DOHH2 (cell line): ENCODE measurements around the gene HS6ST1.

ENCODE experiments used
- H3F3A ChIP-seq: fragments of 200-600 bp; sonication (generic), shearing (Covaris generic); 2 replicates; pipeline ENCODE4 v1.6.0; 2016; ENCODE audit warnings: antibody characterized with exemption, mild to moderate bottlenecking; ENCODE audit not compliant: control insufficient read depth, insufficient read depth
- H3K27ac ChIP-seq: fragments of 200-600 bp; sonication (generic); 2 replicates; pipeline ENCODE4 v1.5.1; 2014; ENCODE audit warnings: low read depth, mild to moderate bottlenecking, low read length, moderate library complexity
- H3K27me3 ChIP-seq: fragments of 200-600 bp; sonication (generic); 2 replicates; pipeline ENCODE4 v1.6.1; 2014; ENCODE audit warnings: mild to moderate bottlenecking, low read length, mixed read lengths; ENCODE audit not compliant: control insufficient read depth
- H3K36me3 ChIP-seq: fragments of 200-600 bp; sonication (generic); 2 replicates; pipeline ENCODE4 v1.6.1; 2014; ENCODE audit warnings: mild to moderate bottlenecking, low read length, moderate library complexity, mixed read lengths; ENCODE audit not compliant: control insufficient read depth
- H3K4me1 ChIP-seq: fragments of 200-600 bp; sonication (generic); 2 replicates; pipeline ENCODE4 v1.6.1; 2014; ENCODE audit warnings: mild to moderate bottlenecking, low read length, mixed read lengths; ENCODE audit not compliant: control insufficient read depth
- H3K4me2 ChIP-seq: fragments of 200-600 bp; sonication (generic); 2 replicates; pipeline ENCODE4 v1.6.0; 2014; ENCODE audit warnings: mild to moderate bottlenecking, low read length, moderate library complexity
- H3K4me3 ChIP-seq: fragments of 200-600 bp; sonication (generic); 2 replicates; pipeline ENCODE4 v1.5.1; 2014; ENCODE audit warnings: mild to moderate bottlenecking, low read length, mixed read lengths
- H3K79me2 ChIP-seq: fragments of 200-600 bp; sonication (generic); 2 replicates; pipeline ENCODE4 v1.6.1; 2014; ENCODE audit warnings: mild to moderate bottlenecking, low read length, mixed read lengths; ENCODE audit not compliant: control insufficient read depth
- H3K9me2 ChIP-seq: fragments of 200-600 bp; sonication (generic); replicated peaks from 2 replicates; pipeline ENCODE4 v1.6.1; 2014; ENCODE audit warnings: mild to moderate bottlenecking, low read length, mixed read lengths; ENCODE audit not compliant: control insufficient read depth
- H3K9me3 ChIP-seq: fragments of 200-600 bp; sonication (generic); 2 replicates; pipeline ENCODE4 v1.6.1; 2014; ENCODE audit warnings: antibody characterized with exemption, low read length, mixed read lengths; ENCODE audit not compliant: control insufficient read depth, insufficient read depth
- H4K20me1 ChIP-seq: fragments of 200-600 bp; sonication (generic); 2 replicates; pipeline ENCODE4 v1.6.0; 2014; ENCODE audit warnings: low read depth, mild to moderate bottlenecking, antibody characterized with exemption, low read length, moderate library complexity; ENCODE audit not compliant: control insufficient read depth, insufficient read depth
- EZH2phosphoT487 ChIP-seq: fragments of 200-600 bp; sonication (generic); IDR thresholded peaks from 2 replicates; pipeline ENCODE4 v1.6.1; 2017; ENCODE audit warnings: borderline replicate concordance, mild to moderate bottlenecking, antibody characterized with exemption, low read length, moderate library complexity, mixed read lengths
- TF ChIP-seq, protein P1 (sequence below): fragments of 200-600 bp; sonication (generic); IDR thresholded peaks from one replicate; pipeline ENCODE4 v1.5.1; 2014; ENCODE audit warnings: antibody characterized with exemption, mild to moderate bottlenecking, low read depth, low read length; ENCODE audit not compliant: poor library complexity, severe bottlenecking

The HS6ST1 gene

DNA sequence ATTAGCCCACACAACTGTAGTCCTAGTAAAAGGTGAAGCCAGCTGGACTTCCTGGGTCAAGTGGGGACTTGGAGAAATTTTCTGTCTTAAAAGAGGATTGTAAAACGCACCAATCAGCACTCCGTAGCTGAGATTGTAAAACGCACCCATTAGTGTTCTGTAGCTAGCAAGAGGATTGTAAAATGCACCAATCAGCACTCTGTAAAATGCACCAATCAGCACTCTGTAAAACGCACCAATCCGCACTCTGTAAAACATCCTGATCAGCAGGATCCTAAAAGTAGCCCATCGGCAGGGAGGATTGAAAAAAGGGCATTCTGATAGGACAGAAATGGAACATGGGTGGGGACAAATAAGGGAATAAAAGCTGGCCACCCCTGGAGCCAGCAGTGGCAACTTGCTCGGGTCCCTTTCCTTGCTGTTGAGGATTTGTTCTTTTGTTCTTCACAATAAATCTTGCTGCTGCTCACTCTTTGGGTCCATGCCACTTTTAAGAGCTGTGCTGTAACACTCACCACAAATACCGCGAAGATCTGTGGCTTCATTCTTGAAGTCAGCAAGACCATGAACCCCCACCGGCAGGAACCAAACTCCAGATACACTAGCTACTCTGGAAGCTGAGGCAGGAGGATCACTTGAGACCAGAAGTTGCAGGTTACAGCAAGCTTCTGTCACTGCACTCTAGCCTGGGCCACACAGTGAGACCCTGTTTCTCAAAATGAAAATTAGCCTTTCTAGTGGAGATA is 102.6 kb downstream of the HS6ST1 start:
- Histone ChIP-seq H3K36me3 (no peaks in the 10 kb centered on the region), H3F3A (no peaks in the 10 kb centered on the region), H3K9me2 (no peaks in the 10 kb centered on the region), H4K20me1 (no peaks in the 10 kb centered on the region), H3K4me2 (no peak overlapping the region), H3K9me3 (no peaks in the 10 kb centered on the region), H3K27me3 (no peaks in the 10 kb centered on the region), H3K4me3 (no peak overlapping the region), H3K79me2 (no peaks in the 10 kb centered on the region), H3K27ac (no peak overlapping the region), H3K4me1 (peaks cover 3% of the 10 kb centered on the region; the same call in 1 of the 2 replicates)
- no peak for TF ChIP-seq EZH2phosphoT487
- TF ChIP-seq, protein P1, sequence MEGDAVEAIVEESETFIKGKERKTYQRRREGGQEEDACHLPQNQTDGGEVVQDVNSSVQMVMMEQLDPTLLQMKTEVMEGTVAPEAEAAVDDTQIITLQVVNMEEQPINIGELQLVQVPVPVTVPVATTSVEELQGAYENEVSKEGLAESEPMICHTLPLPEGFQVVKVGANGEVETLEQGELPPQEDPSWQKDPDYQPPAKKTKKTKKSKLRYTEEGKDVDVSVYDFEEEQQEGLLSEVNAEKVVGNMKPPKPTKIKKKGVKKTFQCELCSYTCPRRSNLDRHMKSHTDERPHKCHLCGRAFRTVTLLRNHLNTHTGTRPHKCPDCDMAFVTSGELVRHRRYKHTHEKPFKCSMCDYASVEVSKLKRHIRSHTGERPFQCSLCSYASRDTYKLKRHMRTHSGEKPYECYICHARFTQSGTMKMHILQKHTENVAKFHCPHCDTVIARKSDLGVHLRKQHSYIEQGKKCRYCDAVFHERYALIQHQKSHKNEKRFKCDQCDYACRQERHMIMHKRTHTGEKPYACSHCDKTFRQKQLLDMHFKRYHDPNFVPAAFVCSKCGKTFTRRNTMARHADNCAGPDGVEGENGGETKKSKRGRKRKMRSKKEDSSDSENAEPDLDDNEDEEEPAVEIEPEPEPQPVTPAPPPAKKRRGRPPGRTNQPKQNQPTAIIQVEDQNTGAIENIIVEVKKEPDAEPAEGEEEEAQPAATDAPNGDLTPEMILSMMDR, result no peak
